Right cardiac atrium (tissue), 5 donors: ENCODE measurements around the gene FAM200C. TPM values are rescaled to one million over a fixed set of nuclear protein-coding genes. Genes with fewer than 3 reads are reported as not detected.
"Not testable (repeated sequence)": the region's sequence is repeated elsewhere in the genome, so short reads cannot be mapped to it uniquely, and the experiment has no call there.

ENCODE experiments used
- ATAC-seq, 2 donors: fragments of 200-7000 bp; cut with Tn5 transposase; one replicate each; pipeline versions ENCODE4 v1.8.0 to v1.9.1; 2020; ENCODE audit warnings: moderate library complexity in 2 of 2, mild to moderate bottlenecking in 1 of 2
- DNase-seq, 3 donors: peaks; one replicate each; pipeline ENCODE4 v3.0.0-alpha.2; 2020
- H3K27ac ChIP-seq: one replicate; pipeline ENCODE4 v1.5.1; 2013; ENCODE audit warnings: mild to moderate bottlenecking, low read length, control low read depth, moderate library complexity
- H3K27me3 ChIP-seq: one replicate; pipeline ENCODE4 v1.6.1; 2013; ENCODE audit not compliant: control insufficient read depth, insufficient read depth
- H3K4me1 ChIP-seq: one replicate; pipeline ENCODE4 v1.6.1; 2013; ENCODE audit warnings: low read length; ENCODE audit not compliant: control insufficient read depth, insufficient read depth
- H3K4me3 ChIP-seq: one replicate; pipeline ENCODE4 v1.5.1; 2013; ENCODE audit warnings: low read length, control low read depth
- H3K9me3 ChIP-seq: one replicate; pipeline ENCODE4 v1.6.1; 2013; ENCODE audit warnings: low read length; ENCODE audit not compliant: control insufficient read depth
- WGBS: extraction: QIAGEN DNeasy Blood & Tissue Kit; methylation state at CpG from one replicate; pipeline ENCODE4 v1.1.7; 2013; 5-methylcytosine and 5-hydroxymethylcytosine counted together
- intact Hi-C, 4 donors: fragments of 100-400 bp; cut with DNase I; formaldehyde crosslinking; loops; one replicate each; pipeline versions ENCODE4 v1.11.0 to v1.14.0; 2022 to 2023
- polyA plus RNA-seq: library from polyadenylated mRNA; stranded (reverse); fragments of 200-250 nt; gene quantifications from one replicate; pipeline ENCODE4 v1.2.3, GENCODE V29; 2013
- total RNA-seq, 4 donors: library from RNA; stranded (reverse); fragmentation: NEBNext Ultra II Directional; extraction: Animal tissue kit (Norgen Biotek cat#: 25700); gene quantifications; one replicate each; pipeline ENCODE4 v1.2.1, GENCODE V29; 2021
- donor health status: healthy with polysubstance abuse.
- donor health status: DM: no; HTN: yes; CAD: no.
- donor health status: DM: no; HTN: no; CAD: no.
- donor health status: DM: no; HTN: yes; CAD: no; lungs with severe emphysema.
- donor health status: DM: yes; HTN: yes; CAD: no.

The FAM200C gene
- total and polyA plus RNA-seq, 5 donors = 3.3 to 6.0 (median 4.4) TPM

- no peak for ATAC-seq
- no peaks in the 10 kb centered on the region for H3K4me1 ChIP-seq
- no peaks in the 10 kb centered on the region for H3K27me3 ChIP-seq
- H3K9me3 ChIP-seq = no peaks in the 10 kb centered on the region
- DNase-seq = no peak
- no peak overlapping the region for H3K27ac ChIP-seq
- no peak overlapping the region for H3K4me3 ChIP-seq
- intact Hi-C loops = loop anchor here in 1 of 4 donors (10.0 kb wide), 1 partner anchor 68 kb away; no protein-coding TSS in a partner anchor
Observed at GRCh38 chr5:160437271-160437670, 37.4 kb upstream of the FAM200C start.

GRCh38 chr5:160436661-160437060, 36.8 kb upstream of the FAM200C start:
- intact Hi-C loops = loop anchor here in 1 of 4 donors (10.0 kb wide), 1 partner anchor 68 kb away; no protein-coding TSS in a partner anchor
- not testable (repeated sequence) for DNase-seq, H3K9me3 ChIP-seq, H3K4me3 ChIP-seq, ATAC-seq, H3K4me1 ChIP-seq, H3K27me3 ChIP-seq, H3K27ac ChIP-seq
- 37% methylated on average over 6 of the region's 6 CpGs for WGBS

- no peak for DNase-seq
- H3K9me3 ChIP-seq = no peaks in the 10 kb centered on the region
- no peaks in the 10 kb centered on the region for H3K4me1 ChIP-seq
- intact Hi-C loops = loop anchor here in 1 of 4 donors (10.0 kb wide), 1 partner anchor 69 kb away; no protein-coding TSS in a partner anchor
- H3K27me3 ChIP-seq = no peaks in the 10 kb centered on the region
- no peak for ATAC-seq
- WGBS = 87% methylated on average over 4 of the region's 4 CpGs
- H3K27ac ChIP-seq = no peak overlapping the region
- no peak overlapping the region for H3K4me3 ChIP-seq
Observed at GRCh38 chr5:160436017-160436416, 36.2 kb upstream of the FAM200C start.

- 75% methylated on average over 1 of the region's 1 CpG for WGBS
- intact Hi-C loops = loop anchor here in 1 of 4 donors (10.0 kb wide), 1 partner anchor 69 kb away; no protein-coding TSS in a partner anchor
- no peaks in the 10 kb centered on the region for H3K9me3 ChIP-seq
- H3K27ac ChIP-seq = no peak overlapping the region
- DNase-seq = no peak
- no peaks in the 10 kb centered on the region for H3K4me1 ChIP-seq
- no peak overlapping the region for H3K4me3 ChIP-seq
- ATAC-seq = no peak
- no peaks in the 10 kb centered on the region for H3K27me3 ChIP-seq
Observed at GRCh38 chr5:160435532-160435931, 35.7 kb upstream of the FAM200C start.

GRCh38 chr5:160434022-160434531, 34.2 kb upstream of the FAM200C start:
- DNase-seq (no peak), ATAC-seq (no peak)
- 71% methylated on average over 9 of the region's 9 CpGs for WGBS

GRCh38 chr5:160432787-160433186, 32.9 kb upstream of the FAM200C start:
- DNase-seq = no peak
- Histone ChIP-seq H3K27me3 (no peaks in the 10 kb centered on the region), H3K9me3 (no peaks in the 10 kb centered on the region), H3K27ac (no peak overlapping the region), H3K4me1 (no peaks in the 10 kb centered on the region), H3K4me3 (no peak overlapping the region)
- no peak for ATAC-seq
- WGBS = 89% methylated on average over 7 of the region's 7 CpGs
- intact Hi-C loops = loop anchor here in 1 of 4 donors (10.0 kb wide), 1 partner anchor 72 kb away; no protein-coding TSS in a partner anchor

More at GRCh38 chr5:160434022-160434531, 34.2 kb upstream of the FAM200C start:
- Histone ChIP-seq H3K9me3 (no peaks in the 10 kb centered on the region), H3K27ac (no peak overlapping the region), H3K4me3 (no peak overlapping the region), H3K27me3 (no peaks in the 10 kb centered on the region), H3K4me1 (no peaks in the 10 kb centered on the region)
- intact Hi-C loops = loop anchor here in 1 of 4 donors (10.0 kb wide), 1 partner anchor 71 kb away; no protein-coding TSS in a partner anchor

GRCh38 chr5:160432196-160432595, 32.3 kb upstream of the FAM200C start:
- Histone ChIP-seq H3K4me1 (no peaks in the 10 kb centered on the region), H3K4me3 (no peak overlapping the region), H3K9me3 (no peaks in the 10 kb centered on the region), H3K27me3 (no peaks in the 10 kb centered on the region), H3K27ac (no peak overlapping the region)
- ATAC-seq (no peak), DNase-seq (no peak)
- 96% methylated on average over 4 of the region's 4 CpGs for WGBS
- intact Hi-C loops = loop anchor here in 1 of 4 donors (10.0 kb wide), 1 partner anchor 73 kb away; no protein-coding TSS in a partner anchor

- Histone ChIP-seq H3K27me3 (no peaks in the 10 kb centered on the region), H3K4me1 (no peaks in the 10 kb centered on the region), H3K27ac (no peak overlapping the region), H3K9me3 (no peaks in the 10 kb centered on the region), H3K4me3 (no peak overlapping the region)
- ATAC-seq (no peak), DNase-seq (no peak)
- 91% methylated on average over 4 of the region's 4 CpGs for WGBS
- intact Hi-C loops = no loop called here
Observed at GRCh38 chr5:160427607-160428006, 27.8 kb upstream of the FAM200C start.

- WGBS = 37% methylated on average over 2 of the region's 2 CpGs
Observed at GRCh38 chr5:160423099-160423498, 23.2 kb upstream of the FAM200C start.

GRCh38 chr5:160421625-160422258, 21.9 kb upstream of the FAM200C start, which contains the start of gene PTTG1:
Gene PTTG1 (plus strand): TSS chr5:160421855. CDS start chr5:160422313, 458 bp downstream.
- peak; percentile 90 to 92 for ATAC-seq
- Histone ChIP-seq H3K9me3 (no peaks in the 10 kb centered on the region), H3K27ac (peak within 1 kb of the TSS; percentile 48), H3K4me1 (peaks cover 8% of the 10 kb centered on the region), H3K27me3 (no peaks in the 10 kb centered on the region), H3K4me3 (peak within 1 kb of the TSS; percentile 94)
- peak; percentile 96 to 99 (median 98) for DNase-seq
- intact Hi-C loops = no loop called here
- under 1% methylated on average over 39 of the region's 39 CpGs for WGBS

More at GRCh38 chr5:160423099-160423498, 23.2 kb upstream of the FAM200C start:
- Histone ChIP-seq H3K9me3 (no peaks in the 10 kb centered on the region), H3K4me3 (no peak overlapping the region), H3K27me3 (no peaks in the 10 kb centered on the region), H3K27ac (no peak overlapping the region), H3K4me1 (no peaks in the 10 kb centered on the region)
- DNase-seq (no peak), ATAC-seq (no peak)
- intact Hi-C loops = no loop called here

- no peak overlapping the region for H3K27ac ChIP-seq
- peaks cover 10% of the 10 kb centered on the region for H3K4me1 ChIP-seq
- intact Hi-C loops = no loop called here
Observed at GRCh38 chr5:160420331-160420610, 20.4 kb upstream of the FAM200C start.

More at GRCh38 chr5:160420331-160420610, 20.4 kb upstream of the FAM200C start:
- DNase-seq (no peak), ATAC-seq (no peak)
- Histone ChIP-seq H3K27me3 (no peaks in the 10 kb centered on the region), H3K9me3 (no peaks in the 10 kb centered on the region), H3K4me3 (no peak overlapping the region)
